H1 (cell line): ENCODE measurements around the gene TRIML2. TPM values are rescaled to one million over a fixed set of nuclear protein-coding genes. Genes with fewer than 3 reads are reported as not detected.

Experiments
- CTCF ChIA-PET: fragments of 300-600 bp; sonication (Branson Sonifier 250); formaldehyde crosslinking; loops from one replicate; lab custom pipeline; 2021; ENCODE audit not compliant: partially characterized antibody; lab: Charles Lee
- POLR2A ChIA-PET: fragments of 300-600 bp; sonication (Branson Sonifier 250); formaldehyde crosslinking; loops from one replicate; lab custom pipeline; 2021; ENCODE audit warnings: inconsistent platforms; ENCODE audit not compliant: partially characterized antibody; lab: Charles Lee
- DNase-seq, 2 experiments: peaks; one replicate each; pipeline versions ENCODE4 v3.0.0 to v3.0.0-alpha.2; 2010 to 2022; ENCODE audit warnings: low spot score in 2 of 2, low read depth in 1 of 2, mixed read lengths in 1 of 2
- FAIRE-seq: peaks from 2 replicates; lab custom pipeline; 2011; peaks lifted over from hg19 to GRCh38; lab: Jason Lieb, UNC
- H2AFZ ChIP-seq: 2 replicates; pipeline ENCODE4 v1.8.1; 2012; ENCODE audit warnings: low read length, inconsistent platforms
- H2AK5ac ChIP-seq: 2 replicates; pipeline ENCODE4 v1.6.1; 2013; ENCODE audit warnings: low read depth, low read length
- H2BK120ac ChIP-seq: replicated peaks from 2 replicates; pipeline ENCODE3; 2013; ENCODE audit warnings: low read depth, low read length, inconsistent platforms
- H2BK12ac ChIP-seq: 2 replicates; pipeline ENCODE4 v1.6.1; 2013; ENCODE audit warnings: low read depth, low read length
- H2BK15ac ChIP-seq: 2 replicates; pipeline ENCODE4 v1.6.1; 2013; ENCODE audit warnings: low read length
- H2BK20ac ChIP-seq: 2 replicates; pipeline ENCODE4 v1.6.1; 2013; ENCODE audit warnings: low read length
- H2BK5ac ChIP-seq: 2 replicates; pipeline ENCODE4 v1.6.1; 2013; ENCODE audit warnings: low read depth, low read length
- H3K14ac ChIP-seq: 2 replicates; pipeline ENCODE4 v1.6.1; 2013; ENCODE audit warnings: inconsistent platforms; ENCODE audit not compliant: insufficient read length
- H3K18ac ChIP-seq: 2 replicates; pipeline ENCODE4 v1.6.1; 2013; ENCODE audit warnings: low read length; ENCODE audit errors: extremely low read depth
- H3K23ac ChIP-seq: 2 replicates; pipeline ENCODE4 v1.6.1; 2013; ENCODE audit warnings: inconsistent platforms; ENCODE audit not compliant: insufficient read length
- H3K23me2 ChIP-seq: 2 replicates; pipeline ENCODE4 v1.6.1; 2013; ENCODE audit warnings: low read depth, low read length
- H3K27ac ChIP-seq: 2 replicates; pipeline ENCODE4 v1.6.1; 2011; ENCODE audit warnings: low read depth, low read length, inconsistent platforms
- H3K27me3 ChIP-seq, 4 experiments: replicated peaks in 1 of 4; 1 replicate in 1 of 4; 2 replicates in 3 of 4; pipeline versions ENCODE4 v1.6.1 to v1.8.1; 2011 to 2013; ENCODE audit warnings: low read length in 3 of 4, mild to moderate bottlenecking in 3 of 4, inconsistent platforms in 2 of 4, mixed read lengths in 2 of 4, moderate library complexity in 1 of 4; ENCODE audit not compliant: control insufficient read depth in 3 of 4, insufficient read depth in 3 of 4; ENCODE audit errors: extremely low read depth in 1 of 4
- H3K36me3 ChIP-seq, 4 experiments: 2 replicates each; pipeline versions ENCODE4 v1.6.1 to v1.8.1; 2011 to 2013; ENCODE audit warnings: mild to moderate bottlenecking in 4 of 4, low read length in 3 of 4, moderate library complexity in 2 of 4, control low read depth in 1 of 4, inconsistent platforms in 1 of 4; ENCODE audit not compliant: insufficient read depth in 4 of 4, control insufficient read depth in 2 of 4
- H3K4ac ChIP-seq: replicated peaks from 2 replicates; pipeline ENCODE3; 2013; ENCODE audit warnings: low read length, low read depth, mixed read lengths, inconsistent platforms; ENCODE audit not compliant: insufficient read length
- H3K4me1 ChIP-seq, 4 experiments: replicated peaks in 1 of 4; 1 replicate in 1 of 4; 2 replicates in 3 of 4; pipeline versions ENCODE4 v1.6.1 to v1.8.1; 2011 to 2013; ENCODE audit warnings: low read length in 3 of 4, inconsistent platforms in 2 of 4, mixed read lengths in 1 of 4; ENCODE audit not compliant: insufficient read depth in 4 of 4, control insufficient read depth in 3 of 4
- H3K4me2 ChIP-seq, 2 experiments: 2 replicates each; pipeline versions ENCODE4 v1.6.1 to v1.8.1; 2011 to 2013; ENCODE audit warnings: low read depth in 2 of 2, low read length in 2 of 2, control low read depth in 1 of 2, inconsistent platforms in 1 of 2, mild to moderate bottlenecking in 1 of 2; ENCODE audit not compliant: insufficient read depth in 1 of 2
- H3K4me3 ChIP-seq, 4 experiments: fragments of 200-600, 300-600 bp in 1 of 4; sonication (generic), shearing (Covaris generic), sonication (Bioruptor Twin) in 1 of 4; 2 replicates each; pipeline versions ENCODE4 v1.5.1 to v1.8.1; 2011 to 2016; ENCODE audit warnings: low read length in 4 of 4, low read depth in 3 of 4, control low read depth in 2 of 4, inconsistent platforms in 2 of 4, mild to moderate bottlenecking in 2 of 4, mixed read lengths in 1 of 4, moderate library complexity in 1 of 4; ENCODE audit not compliant: insufficient read depth in 2 of 4; ENCODE audit errors: extremely low read depth in 1 of 4
- H3K56ac ChIP-seq: replicated peaks from 2 replicates; pipeline ENCODE3; 2013; ENCODE audit warnings: low read depth, mild to moderate bottlenecking, mixed read lengths, low read length, inconsistent platforms; ENCODE audit not compliant: insufficient read length
- H3K79me1 ChIP-seq: 2 replicates; pipeline ENCODE4 v1.6.1; 2013; ENCODE audit warnings: low read depth, low read length, control low read depth
- H3K79me2 ChIP-seq, 2 experiments: 2 replicates each; pipeline versions ENCODE4 v1.6.1 to v1.8.1; 2012 to 2013; ENCODE audit warnings: low read length in 2 of 2, mild to moderate bottlenecking in 2 of 2, inconsistent platforms in 1 of 2; ENCODE audit not compliant: insufficient read depth in 2 of 2, control insufficient read depth in 1 of 2
- H3K9ac ChIP-seq, 4 experiments: replicated peaks in 1 of 4; 1 replicate in 1 of 4; 2 replicates in 3 of 4; pipeline versions ENCODE4 v1.6.1 to v1.8.1; 2011 to 2013; ENCODE audit warnings: low read depth in 3 of 4, low read length in 3 of 4, control low read depth in 2 of 4, mild to moderate bottlenecking in 2 of 4, moderate library complexity in 2 of 4, inconsistent platforms in 1 of 4; ENCODE audit errors: extremely low read depth in 1 of 4
- H3K9me3 ChIP-seq, 2 experiments: 2 replicates each; pipeline versions ENCODE4 v1.6.1 to v1.8.1; 2012 to 2013; ENCODE audit warnings: mild to moderate bottlenecking in 2 of 2, moderate library complexity in 2 of 2, control low read depth in 1 of 2, inconsistent platforms in 1 of 2, low read depth in 1 of 2, low read length in 1 of 2, mixed read lengths in 1 of 2; ENCODE audit not compliant: insufficient read depth in 2 of 2
- H4K20me1 ChIP-seq, 2 experiments: replicated peaks in 1 of 2; 2 replicates each; pipeline versions ENCODE3 to v1.8.1; 2011 to 2013; ENCODE audit warnings: inconsistent platforms in 2 of 2, low read length in 2 of 2, mild to moderate bottlenecking in 1 of 2; ENCODE audit not compliant: insufficient read depth in 2 of 2, control insufficient read depth in 1 of 2
- H4K5ac ChIP-seq: 2 replicates; pipeline ENCODE4 v1.6.1; 2013; ENCODE audit warnings: low read length, low read depth, mixed read lengths, inconsistent platforms; ENCODE audit not compliant: insufficient read length
- H4K8ac ChIP-seq: 2 replicates; pipeline ENCODE4 v1.8.0; 2013; ENCODE audit warnings: mild to moderate bottlenecking, moderate library complexity, low read length, inconsistent platforms; ENCODE audit not compliant: insufficient read depth; ENCODE audit errors: extremely low read depth
- H4K91ac ChIP-seq: replicated peaks from 2 replicates; pipeline ENCODE3; 2013; ENCODE audit warnings: low read length, mixed read lengths, inconsistent platforms; ENCODE audit not compliant: insufficient read length
- JUND ChIP-seq: IDR thresholded peaks from 2 replicates; pipeline ENCODE4 v1.6.1; 2011; ENCODE audit warnings: mild to moderate bottlenecking, improper control_type of control experiment, low read length
- WGBS, 2 experiments: shearing (Covaris generic) in 1 of 2; methylation state at CpG; one replicate each; pipeline versions ENCODE4 v1.1.6 to v1.1.7; 2013 to 2015; ENCODE audit warnings: low lambda C conversion rate in 2 of 2, mixed read lengths in 2 of 2, inconsistent platforms in 1 of 2, low coverage in 1 of 2, missing lambda C conversion rate in 1 of 2; ENCODE audit not compliant: insufficient replicate concordance in 2 of 2, insufficient coverage in 1 of 2, insufficient read length in 1 of 2; ENCODE audit errors: extremely low coverage in 1 of 2, missing lambda C conversion rate in 1 of 2; 5-methylcytosine and 5-hydroxymethylcytosine counted together
- polyA plus RNA-seq, 7 experiments: library from polyadenylated mRNA; depleted of rRNA in 3 of 7; stranded (reverse) in 5 of 7; unstranded in 2 of 7; fragments of >200 nt in 5 of 7; fragments of 200-250 nt in 2 of 7; gene quantifications; 1 replicate in 5 of 7; 2 replicates in 1 of 7; 4 replicates in 1 of 7; pipeline versions ENCODE4 v1.2.1 to v1.2.3, GENCODE V29; 2011 to 2013; ENCODE audit warnings: missing spikeins in 2 of 7, mixed read lengths in 2 of 7
- total RNA-seq: library from RNA; stranded (reverse); fragmentation: NEBNext Ultra II Directional; extraction: Animal tissue kit (Norgen Biotek cat#: 25700); gene quantifications from 2 replicates; pipeline ENCODE4 v1.2.1, GENCODE V29; 2021

Gene TRIML2
- total and polyA plus RNA-seq, 2 of the 8 experiments (the other 6 are each of a cell fraction or from before 2014, with no cell fraction given) = 28.1 to 59.2 TPM

- no peak overlapping the region for H3K23ac ChIP-seq
- H3K36me3 ChIP-seq = peaks cover 4 to 39% (median 13%) of the 10 kb centered on the region in 4 experiments; a peak in 7 of 8 replicates
- CTCF ChIA-PET = interaction anchor here (0.6 to 1.4 kb wide), 3 partner anchors 9 to 1091 kb away, joined by 3 to 5 read pairs (median 3); no protein-coding TSS in a partner anchor
- H3K4ac ChIP-seq = no peak overlapping the region
- DNase-seq (no peak), FAIRE-seq (no peak)
- no peak overlapping the region for H4K91ac ChIP-seq
- no peak overlapping the region for H2AK5ac ChIP-seq
- H2BK15ac ChIP-seq = no peak overlapping the region
- no peak for TF ChIP-seq JUND
- no peak overlapping the region for H2AFZ ChIP-seq
- no peaks in the 10 kb centered on the region for H3K9me3 ChIP-seq
- H3K27ac ChIP-seq = no peak overlapping the region
- H3K4me2 ChIP-seq = no peak overlapping the region
- H3K4me1 ChIP-seq = no peaks in the 10 kb centered on the region
- H3K79me2 ChIP-seq = no peaks in the 10 kb centered on the region
- H3K18ac ChIP-seq = no peak overlapping the region
- H2BK120ac ChIP-seq = no peak overlapping the region
- H2BK12ac ChIP-seq = no peak overlapping the region
- H3K14ac ChIP-seq = no peak overlapping the region
- H3K23me2 ChIP-seq = no peaks in the 10 kb centered on the region
- H4K8ac ChIP-seq = no peak overlapping the region
- no peaks in the 10 kb centered on the region for H3K27me3 ChIP-seq
- no peak overlapping the region for H3K56ac ChIP-seq
- H2BK5ac ChIP-seq = no peak overlapping the region
- H3K9ac ChIP-seq = no peak overlapping the region
- H4K20me1 ChIP-seq = no peaks in the 10 kb centered on the region
- no peak overlapping the region for H4K5ac ChIP-seq
- H3K79me1 ChIP-seq = no peaks in the 10 kb centered on the region; the same call in 1 of the 2 replicates
- 86% methylated on average over 4 of the region's 6 CpGs; no CpG with 5 or more reads in 1 of the 2 experiments for WGBS, 2 experiments
- no peak overlapping the region for H2BK20ac ChIP-seq
- POLR2A ChIA-PET = interaction anchor here (0.6 to 1.5 kb wide), 5 partner anchors 9 to 54 kb away, joined by 3 read pairs; no protein-coding TSS in a partner anchor
- H3K4me3 ChIP-seq = no peak overlapping the region
Measured at GRCh38 chr4:188086858-188087257, 22.5 kb downstream of the TRIML2 start.
